K562 (cell line): ENCODE results near the gene SUPT3H.

Experiments
- ATF2 ChIP-seq: sonication (generic); formaldehyde crosslinking; IDR thresholded peaks from 2 replicates; pipeline ENCODE4 v1.8.1; 2022; ENCODE audit warnings: missing genetic modification reagents
- ATF3 ChIP-seq, 2 experiments: fragments of 450-650 bp in 1 of 2; sonication (generic) in 1 of 2; formaldehyde crosslinking in 1 of 2; IDR thresholded peaks in 1 of 2; conservative IDR thresholded peaks in 1 of 2; 2 replicates each; pipeline versions ENCODE4 v1.6.1 to v1.8.1; 2016 to 2023; ENCODE audit warnings: mild to moderate bottlenecking in 2 of 2, moderate library complexity in 2 of 2, inconsistent platforms in 1 of 2, missing genetic modification reagents in 1 of 2
- CTCF ChIP-seq, 3 experiments: IDR thresholded peaks in 2 of 3; conservative IDR thresholded peaks in 1 of 3; 2 replicates each; pipeline ENCODE4 v1.5.1; 2011 to 2012; ENCODE audit warnings: low read length in 3 of 3, mild to moderate bottlenecking in 3 of 3, control low read depth in 2 of 3, improper control_type of control experiment in 1 of 3, inconsistent platforms in 1 of 3, low read depth in 1 of 3, mixed read lengths in 1 of 3, moderate library complexity in 1 of 3; ENCODE audit not compliant: insufficient read depth in 2 of 3

GRCh38 chr6:44787254-44787834 lies 590.4 kb downstream of the SUPT3H start:
- TF ChIP-seq ATF3 (IDR thresholded peaks at IDR 0.05) (no peak), ATF3 (CRISPR knock-in tag; conservative IDR thresholded peaks at IDR 0.05) (no peak), CTCF (IDR thresholded peaks at IDR 0.05 in 2 of 3, conservative IDR thresholded peaks at IDR 0.05 in 1 of 3; ENCODE audit: insufficient read depth in 2 of 3, low read depth in 1 of 3, low read length in 3 of 3) (no peak), ATF2 (CRISPR knock-in tag) (no peak)
